ENCODE data around the gene AIP. TPM values are rescaled to one million over a fixed set of nuclear protein-coding genes. Genes with fewer than 3 reads are reported as not detected.

The AIP gene
- total RNA-seq, 1 donor from 2014 or later = 32.9 TPM

GRCh38 chr11:67438158-67438902, 44.5 kb upstream of the AIP start:
- DNase-seq (ENCODE audit: low spot score) = no peak
- H3K9me3 Mint-ChIP-seq (ENCODE audit: unreplicated experiment) = no peaks in the 10 kb centered on the region

GRCh38 chr11:67439321-67440228, 43.3 kb upstream of the AIP start:
- peak overlapping the region; percentile 42 for H3K4me3 Mint-ChIP-seq (ENCODE audit: unreplicated experiment)
- H3K27ac Mint-ChIP-seq (ENCODE audit: unreplicated experiment) = peak overlapping the region; percentile 64
- DNase-seq (ENCODE audit: low spot score) = no peak
- TF ChIP-seq CTCF (IDR thresholded peaks at IDR 0.05; ENCODE audit: unreplicated experiment) = no peak
- H3K9me3 Mint-ChIP-seq (ENCODE audit: unreplicated experiment) = no peaks in the 10 kb centered on the region
- H3K27me3 Mint-ChIP-seq (ENCODE audit: unreplicated experiment) = peaks cover 30% of the 10 kb centered on the region
- H3K4me1 Mint-ChIP-seq (ENCODE audit: unreplicated experiment) = peaks cover 16% of the 10 kb centered on the region
- peaks cover 15% of the 10 kb centered on the region for H3K36me3 Mint-ChIP-seq (ENCODE audit: low read depth, unreplicated experiment)

More at GRCh38 chr11:67438158-67438902, 44.5 kb upstream of the AIP start:
- H3K36me3 Mint-ChIP-seq (ENCODE audit: low read depth, unreplicated experiment) = peaks cover 15% of the 10 kb centered on the region
- peaks cover 28% of the 10 kb centered on the region for H3K27me3 Mint-ChIP-seq (ENCODE audit: unreplicated experiment)
- no peak overlapping the region for H3K4me3 Mint-ChIP-seq (ENCODE audit: unreplicated experiment)
- peaks cover 16% of the 10 kb centered on the region for H3K4me1 Mint-ChIP-seq (ENCODE audit: unreplicated experiment)
- no peak for TF ChIP-seq CTCF (IDR thresholded peaks at IDR 0.05; ENCODE audit: unreplicated experiment)
- H3K27ac Mint-ChIP-seq (ENCODE audit: unreplicated experiment) = no peak overlapping the region

- Mint-ChIP-seq H3K27me3 (ENCODE audit: unreplicated experiment) (peaks cover 29% of the 10 kb centered on the region), H3K9me3 (ENCODE audit: unreplicated experiment) (no peaks in the 10 kb centered on the region), H3K4me1 (ENCODE audit: unreplicated experiment) (peaks cover 23% of the 10 kb centered on the region), H3K27ac (ENCODE audit: unreplicated experiment) (no peak overlapping the region), H3K4me3 (ENCODE audit: unreplicated experiment) (peak overlapping the region; percentile 10), H3K36me3 (ENCODE audit: low read depth, unreplicated experiment) (peaks cover 15% of the 10 kb centered on the region)
- no peak for TF ChIP-seq CTCF (IDR thresholded peaks at IDR 0.05; ENCODE audit: unreplicated experiment)
- no peak for DNase-seq (ENCODE audit: low spot score)
Observed at GRCh38 chr11:67440229-67441097, 42.4 kb upstream of the AIP start.

GRCh38 chr11:67441098-67441563, 41.7 kb upstream of the AIP start:
- Mint-ChIP-seq H3K27ac (ENCODE audit: unreplicated experiment) (peak overlapping the region; percentile 42), H3K4me1 (ENCODE audit: unreplicated experiment) (peaks cover 24% of the 10 kb centered on the region), H3K4me3 (ENCODE audit: unreplicated experiment) (no peak overlapping the region), H3K9me3 (ENCODE audit: unreplicated experiment) (no peaks in the 10 kb centered on the region), H3K27me3 (ENCODE audit: unreplicated experiment) (peaks cover 29% of the 10 kb centered on the region), H3K36me3 (ENCODE audit: low read depth, unreplicated experiment) (peaks cover 15% of the 10 kb centered on the region)
- DNase-seq (ENCODE audit: low spot score) = no peak
- no peak for TF ChIP-seq CTCF (IDR thresholded peaks at IDR 0.05; ENCODE audit: unreplicated experiment)
